Adrenal gland (tissue), 12 donors: ENCODE results near the gene STOM. TPM values are rescaled to one million over a fixed set of nuclear protein-coding genes. Genes with fewer than 3 reads are reported as not detected.

Source experiments
- DNase-seq, 7 donors: peaks; one replicate each; pipeline ENCODE4 v3.0.0-alpha.2; 2019 to 2020
- H3K27ac ChIP-seq, 5 donors: fragments of 200-600 bp; sonication (generic) in 4 of 5; 1 replicate in 3 of 5; 2 replicates in 2 of 5; pipeline versions ENCODE4 v1.5.1 to v1.8.0; 2016 to 2020; ENCODE audit warnings: mild to moderate bottlenecking in 1 of 5
- H3K27me3 ChIP-seq: fragments of 200-600 bp; 2 replicates; pipeline ENCODE4 v1.8.0; 2021
- H3K36me3 ChIP-seq, 2 donors: fragments of 200-600 bp; replicated peaks in 1 of 2; 1 replicate in 1 of 2; 2 replicates in 1 of 2; pipeline versions ENCODE4 v1.5.1 to v1.8.0; 2018 to 2022
- H3K4me1 ChIP-seq, 2 donors: fragments of 200-600 bp; replicated peaks in 1 of 2; 1 replicate in 1 of 2; 2 replicates in 1 of 2; pipeline versions ENCODE4 v1.5.1 to v1.8.0; 2018 to 2021
- H3K4me3 ChIP-seq, 4 donors: fragments of 200-600 bp; sonication (generic) in 3 of 4; one replicate each; pipeline ENCODE4 v1.5.1; 2016 to 2018
- H3K9me3 ChIP-seq, 3 donors: fragments of 200-600 bp; sonication (generic) in 1 of 3; replicated peaks in 1 of 3; 1 replicate in 2 of 3; 2 replicates in 1 of 3; pipeline versions ENCODE4 v1.5.1 to v1.8.0; 2016 to 2021
- POLR2A ChIP-seq, 2 donors: fragments of 450-650 bp; IDR thresholded peaks; one replicate each; pipeline ENCODE4 v1.6.1; 2017; ENCODE audit warnings: antibody characterized with exemption in 2 of 2, mild to moderate bottlenecking in 2 of 2, moderate library complexity in 1 of 2
- WGBS, 4 donors: extraction: QIAGEN DNeasy Blood & Tissue Kit in 2 of 4; methylation state at CpG; one replicate each; pipeline versions ENCODE4 v1.1.5 to v1.1.7; 2013 to 2017; 5-methylcytosine and 5-hydroxymethylcytosine counted together
- intact Hi-C, 2 donors: fragments of 100-400 bp; cut with DNase I; formaldehyde crosslinking; loops; one replicate each; pipeline versions ENCODE4 v1.14.1 to v1.15.0; 2022 to 2023
- polyA plus RNA-seq, 3 donors: library from polyadenylated mRNA; stranded (reverse); fragments of 200-250 nt in 2 of 3; fragments of 350-450 nt in 1 of 3; fragmentation: Illumina TruSeq in 1 of 3; extraction: RNeasy Lipid Tissue Mini Kit (QIAGEN cat#74804) in 1 of 3; gene quantifications; one replicate each; pipeline ENCODE4 v1.2.3, GENCODE V29; 2013 to 2014
- total RNA-seq, 9 donors: library from RNA; depleted of rRNA in 4 of 9; stranded (reverse); fragments of >200 nt in 4 of 9; fragments of 120-200 nt in 1 of 9; fragmentation: NEBNext Ultra II Directional in 1 of 9; extraction: Animal tissue kit (Norgen Biotek cat#: 25700) in 1 of 9; gene quantifications; one replicate each; pipeline versions ENCODE4 v1.1.0 to v1.2.4, GENCODE V29; 2013 to 2023
- TF ChIP-seq, protein P1 (sequence below), 6 experiments: fragments of 450-650 bp in 4 of 6; fragments of 200-600 bp in 2 of 6; sonication (generic) in 1 of 6; IDR thresholded peaks; 1 replicate in 5 of 6; 2 replicates in 1 of 6; pipeline versions ENCODE4 v1.5.1 to v1.8.0; 2016 to 2021; ENCODE audit warnings: antibody characterized with exemption in 6 of 6, mild to moderate bottlenecking in 2 of 6, moderate library complexity in 1 of 6
- donor health status: healthy with polysubstance abuse.
- donor health status: Bipolar disorder and iron deficiency.
- donor health status: DM: yes; HTN: yes; CAD: no.
- donor health status: DM: no; HTN: no; CAD: no.
- donor health status: DM: no; HTN: no; CAD: no.
- donor health status: DM: yes; HTN: yes; CAD: no.

The STOM gene
- total and polyA plus RNA-seq, 12 donors = 104 to 427 (median 211) TPM

DNA sequence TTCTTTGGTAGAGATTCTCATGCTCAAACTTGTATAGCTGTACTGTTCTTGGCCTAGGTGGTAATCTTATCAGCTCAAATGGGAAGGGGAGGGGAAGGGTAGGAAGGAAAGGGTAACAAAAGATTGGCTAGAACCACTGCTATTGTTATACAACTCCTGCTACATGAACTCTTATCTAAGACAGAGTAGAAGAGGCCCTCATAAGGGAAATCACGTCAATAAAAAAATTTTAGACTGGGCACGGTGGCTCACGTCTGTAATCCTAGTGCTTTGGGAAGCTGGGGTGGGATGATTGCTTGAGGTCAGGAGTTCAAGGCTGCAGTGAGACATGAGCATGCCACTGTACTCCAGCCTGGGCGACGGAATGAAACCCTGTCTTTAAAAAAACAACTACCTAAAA is 15.9 kb downstream of the STOM start:
- 31 to 43% (median 36%) methylated on average over 5 of the region's 5 CpGs for WGBS, 4 donors
- Histone ChIP-seq H3K27ac (peak overlapping the region in 4 of 5 donors; percentile 42 to 82 (median 53)), H3K4me3 (no peak overlapping the region), H3K27me3 (no peaks in the 10 kb centered on the region), H3K36me3 (peaks cover 0 to 38% of the 10 kb centered on the region in 2 donors), H3K9me3 (no peaks in the 10 kb centered on the region), H3K4me1 (peaks cover 34 to 76% of the 10 kb centered on the region in 2 donors)
- TF ChIP-seq POLR2A (IDR thresholded peaks at IDR 0.05) = peak in 1 of 2 donors; percentile 11
- TF ChIP-seq, protein P1, sequence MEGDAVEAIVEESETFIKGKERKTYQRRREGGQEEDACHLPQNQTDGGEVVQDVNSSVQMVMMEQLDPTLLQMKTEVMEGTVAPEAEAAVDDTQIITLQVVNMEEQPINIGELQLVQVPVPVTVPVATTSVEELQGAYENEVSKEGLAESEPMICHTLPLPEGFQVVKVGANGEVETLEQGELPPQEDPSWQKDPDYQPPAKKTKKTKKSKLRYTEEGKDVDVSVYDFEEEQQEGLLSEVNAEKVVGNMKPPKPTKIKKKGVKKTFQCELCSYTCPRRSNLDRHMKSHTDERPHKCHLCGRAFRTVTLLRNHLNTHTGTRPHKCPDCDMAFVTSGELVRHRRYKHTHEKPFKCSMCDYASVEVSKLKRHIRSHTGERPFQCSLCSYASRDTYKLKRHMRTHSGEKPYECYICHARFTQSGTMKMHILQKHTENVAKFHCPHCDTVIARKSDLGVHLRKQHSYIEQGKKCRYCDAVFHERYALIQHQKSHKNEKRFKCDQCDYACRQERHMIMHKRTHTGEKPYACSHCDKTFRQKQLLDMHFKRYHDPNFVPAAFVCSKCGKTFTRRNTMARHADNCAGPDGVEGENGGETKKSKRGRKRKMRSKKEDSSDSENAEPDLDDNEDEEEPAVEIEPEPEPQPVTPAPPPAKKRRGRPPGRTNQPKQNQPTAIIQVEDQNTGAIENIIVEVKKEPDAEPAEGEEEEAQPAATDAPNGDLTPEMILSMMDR (IDR thresholded peaks at IDR 0.05) = no peak
- peak; percentile 42 to 83 (median 67) for DNase-seq
- intact Hi-C loops = no loop called here

DNA sequence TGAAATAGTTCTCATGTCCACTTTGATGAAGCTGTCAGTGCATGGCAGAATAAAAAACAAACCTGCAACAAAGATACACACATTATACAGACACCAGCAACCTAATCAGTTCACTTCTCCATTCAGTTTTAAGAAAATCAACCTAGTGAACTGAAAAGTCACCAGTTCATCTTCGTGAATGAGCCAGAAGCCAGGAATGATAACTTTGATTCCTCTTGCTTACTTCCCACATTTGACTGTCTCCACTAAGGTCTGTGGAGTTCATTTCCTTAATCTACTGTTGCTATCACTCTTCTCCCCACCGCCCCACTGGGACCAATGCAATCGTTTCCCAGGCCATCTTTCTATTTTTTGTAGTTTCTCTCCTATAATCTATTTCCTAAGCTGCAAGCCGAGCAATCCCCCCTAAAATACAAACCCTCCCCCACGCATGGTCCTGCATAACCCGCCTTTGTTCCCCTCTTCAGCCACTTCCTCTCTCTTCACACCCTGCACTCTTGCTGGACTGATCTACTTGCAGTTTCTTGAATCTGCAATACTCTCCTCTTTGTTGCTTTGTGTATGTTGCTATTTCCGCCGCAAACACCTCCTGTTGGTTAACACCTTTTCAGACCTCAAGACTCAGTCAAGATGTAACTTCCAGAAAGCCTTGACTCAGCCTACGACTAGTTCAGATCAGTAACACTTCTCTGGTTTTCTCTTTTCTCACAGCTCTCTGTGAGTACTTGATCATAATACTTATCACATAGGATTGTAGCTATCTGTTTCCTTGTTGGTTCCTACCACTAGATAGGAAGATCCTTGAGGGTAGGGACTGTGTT is 16.6 kb downstream of the STOM start:
- H3K27ac ChIP-seq = peak overlapping the region in 4 of 5 donors; percentile 42 to 82 (median 53)
- WGBS, 4 donors = 63 to 72% (median 70%) methylated on average over 9 of the region's 9 CpGs
- no peaks in the 10 kb centered on the region for H3K9me3 ChIP-seq
- no peak for DNase-seq
- peaks cover 0 to 43% of the 10 kb centered on the region in 2 donors for H3K36me3 ChIP-seq
- TF ChIP-seq, protein P1 (IDR thresholded peaks at IDR 0.05) = no peak
- no peak for TF ChIP-seq POLR2A (IDR thresholded peaks at IDR 0.05)
- intact Hi-C loops = no loop called here
- no peak overlapping the region for H3K4me3 ChIP-seq
- peaks cover 37 to 76% of the 10 kb centered on the region in 2 donors for H3K4me1 ChIP-seq
- H3K27me3 ChIP-seq = no peaks in the 10 kb centered on the region

DNA sequence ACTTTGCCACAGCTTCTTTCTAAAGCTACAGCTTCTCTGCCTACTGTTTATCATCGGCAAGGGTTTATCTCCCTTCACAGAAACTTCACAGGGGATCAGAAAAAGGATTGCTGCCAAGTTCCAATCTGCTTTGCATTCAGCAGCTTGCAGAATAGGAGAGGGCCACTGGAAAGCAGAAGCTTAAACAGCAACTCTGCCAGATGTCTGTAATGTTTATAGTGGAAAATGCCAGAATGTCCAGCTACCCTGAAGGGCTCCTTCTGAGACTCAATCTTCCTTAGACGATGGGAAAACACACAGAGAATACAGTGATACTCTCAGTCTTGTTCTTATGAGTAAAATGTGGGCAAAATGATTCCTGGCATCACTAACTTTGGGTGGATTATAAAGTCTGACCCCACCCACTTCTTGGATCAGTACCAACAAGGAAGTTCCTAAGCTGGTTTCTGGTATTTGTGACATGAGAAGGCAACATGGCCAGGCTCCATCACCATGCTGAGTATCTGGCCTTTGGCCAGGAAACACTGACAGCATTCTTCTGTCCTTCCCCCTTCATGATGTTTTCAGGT is 19.0 kb downstream of the STOM start:
- peak; percentile 76 to 93 (median 87) for DNase-seq
- no peaks in the 10 kb centered on the region for H3K9me3 ChIP-seq
- peaks cover 0 to 67% of the 10 kb centered on the region in 2 donors for H3K36me3 ChIP-seq
- peaks cover 37 to 68% of the 10 kb centered on the region in 2 donors for H3K4me1 ChIP-seq
- H3K27me3 ChIP-seq = no peaks in the 10 kb centered on the region
- 0 to 4% (median 1%) methylated on average over 2 of the region's 2 CpGs for WGBS, 4 donors
- no peak overlapping the region for H3K4me3 ChIP-seq
- peak in 1 of 2 donors; percentile 33 for TF ChIP-seq POLR2A (IDR thresholded peaks at IDR 0.05)
- TF ChIP-seq, protein P1 (IDR thresholded peaks at IDR 0.05) = no peak
- peak overlapping the region; percentile 8 to 83 (median 58) for H3K27ac ChIP-seq
- intact Hi-C loops = no loop called here

DNA sequence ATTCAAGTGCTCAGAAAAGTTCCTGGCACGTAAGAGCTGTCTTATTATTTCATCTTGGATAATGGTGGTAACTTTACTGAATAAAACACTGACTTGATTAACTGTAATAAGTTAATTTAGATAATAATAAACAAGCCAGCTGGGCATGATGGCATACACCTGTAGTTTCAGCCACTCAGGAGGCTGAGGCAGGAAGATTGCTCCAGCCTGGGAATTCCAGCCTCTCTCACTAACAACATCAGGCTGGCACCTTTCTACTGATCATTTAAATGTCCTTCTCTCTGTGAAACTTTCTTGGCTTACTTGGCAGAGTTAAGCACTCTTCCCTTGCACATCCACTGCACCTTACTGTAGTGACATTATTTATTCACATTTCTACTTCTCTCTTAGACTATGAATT is 20.0 kb downstream of the STOM start:
- Histone ChIP-seq H3K9me3 (no peaks in the 10 kb centered on the region), H3K27me3 (no peaks in the 10 kb centered on the region), H3K36me3 (peaks cover 0 to 68% of the 10 kb centered on the region in 2 donors), H3K27ac (peak overlapping the region; percentile 1 to 83 (median 58)), H3K4me3 (no peak overlapping the region), H3K4me1 (peaks cover 37 to 66% of the 10 kb centered on the region in 2 donors)
- 52 to 73% (median 53%) methylated on average over 1 of the region's 1 CpG for WGBS, 4 donors
- no peak for DNase-seq
- TF ChIP-seq, protein P1 (IDR thresholded peaks at IDR 0.05) = no peak
- no peak for TF ChIP-seq POLR2A (IDR thresholded peaks at IDR 0.05)
- intact Hi-C loops = no loop called here
